ENCODE results near the gene DNAH10.

Gene DNAH10

GRCh38 chr12:123931686-123932321 is 169.7 kb downstream of the DNAH10 start:
- in situ Hi-C loops (cut with MboI; ENCODE audit: low sequenced_read_pairs) = no loop called here

DNA sequence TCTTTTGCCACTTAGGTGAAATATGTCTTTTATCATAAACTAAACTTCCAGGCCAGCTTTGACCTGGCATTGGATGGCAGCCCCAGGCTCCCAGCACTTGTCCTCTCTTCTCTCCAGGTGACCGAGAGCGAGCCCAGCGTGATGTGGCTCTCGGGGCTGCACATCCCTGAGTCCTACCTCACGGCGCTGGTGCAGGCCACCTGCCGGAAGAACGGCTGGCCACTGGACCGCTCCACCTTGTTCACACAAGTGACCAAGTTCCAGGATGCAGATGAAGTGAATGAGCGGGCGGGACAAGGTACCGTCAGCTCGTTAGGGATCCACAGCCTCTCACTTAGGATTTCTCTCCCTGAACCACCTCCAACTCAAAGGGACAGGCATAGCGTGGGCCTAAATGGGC is 171.1 kb downstream of the DNAH10 start:
- in situ Hi-C loops (cut with MboI; ENCODE audit: low sequenced_read_pairs) = no loop called here

- in situ Hi-C loops (cut with MboI; ENCODE audit: low sequenced_read_pairs) = no loop called here
Observed at GRCh38 chr12:123934016-123934620, 172.0 kb downstream of the DNAH10 start.

DNA sequence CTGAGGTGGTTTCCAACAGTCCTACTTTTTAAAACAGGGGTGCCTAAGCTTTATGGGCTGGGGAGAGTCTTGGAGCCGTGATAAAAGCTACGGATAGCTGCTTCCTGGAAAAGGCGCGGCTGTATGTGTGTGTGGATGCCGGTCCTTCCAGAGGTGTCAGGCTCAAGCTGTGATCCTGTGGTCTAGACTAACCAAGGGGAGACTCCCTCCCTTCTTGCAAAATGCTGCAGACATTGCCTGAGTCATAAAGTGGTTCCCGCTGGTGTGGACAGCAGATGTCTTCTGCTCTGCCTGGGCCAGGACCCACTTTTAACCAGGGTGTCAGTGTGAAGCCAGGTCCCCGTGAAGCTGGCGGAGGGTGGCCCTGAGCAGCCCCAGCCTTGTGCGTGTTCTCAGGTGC is 172.7 kb downstream of the DNAH10 start:
- in situ Hi-C loops (cut with MboI; ENCODE audit: low sequenced_read_pairs) = no loop called here

DNA sequence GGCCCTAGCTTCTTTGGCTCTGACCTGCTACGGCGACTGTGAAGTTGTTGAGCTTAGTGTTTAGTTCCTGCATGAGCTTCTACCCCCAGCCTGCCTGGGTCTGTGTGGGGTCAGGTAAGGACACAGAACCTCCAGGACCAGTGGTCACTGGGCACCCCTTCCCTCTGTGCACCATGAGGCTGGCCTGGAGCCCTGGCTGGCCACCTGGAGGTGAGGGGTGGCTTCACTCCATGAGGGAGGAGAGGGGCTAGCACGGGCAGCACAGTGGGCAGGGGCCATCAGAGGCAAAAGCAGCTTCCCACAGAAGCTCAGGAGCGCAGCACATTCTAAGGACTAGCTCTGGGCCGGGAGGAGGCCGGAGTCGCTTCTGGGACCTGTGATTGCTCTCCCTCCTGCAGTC is 173.9 kb downstream of the DNAH10 start:
- in situ Hi-C loops (cut with MboI; ENCODE audit: low sequenced_read_pairs) = no loop called here

- in situ Hi-C loops (cut with MboI; ENCODE audit: low sequenced_read_pairs) = no loop called here
Observed at GRCh38 chr12:123936471-123936870, 174.4 kb downstream of the DNAH10 start.

DNA sequence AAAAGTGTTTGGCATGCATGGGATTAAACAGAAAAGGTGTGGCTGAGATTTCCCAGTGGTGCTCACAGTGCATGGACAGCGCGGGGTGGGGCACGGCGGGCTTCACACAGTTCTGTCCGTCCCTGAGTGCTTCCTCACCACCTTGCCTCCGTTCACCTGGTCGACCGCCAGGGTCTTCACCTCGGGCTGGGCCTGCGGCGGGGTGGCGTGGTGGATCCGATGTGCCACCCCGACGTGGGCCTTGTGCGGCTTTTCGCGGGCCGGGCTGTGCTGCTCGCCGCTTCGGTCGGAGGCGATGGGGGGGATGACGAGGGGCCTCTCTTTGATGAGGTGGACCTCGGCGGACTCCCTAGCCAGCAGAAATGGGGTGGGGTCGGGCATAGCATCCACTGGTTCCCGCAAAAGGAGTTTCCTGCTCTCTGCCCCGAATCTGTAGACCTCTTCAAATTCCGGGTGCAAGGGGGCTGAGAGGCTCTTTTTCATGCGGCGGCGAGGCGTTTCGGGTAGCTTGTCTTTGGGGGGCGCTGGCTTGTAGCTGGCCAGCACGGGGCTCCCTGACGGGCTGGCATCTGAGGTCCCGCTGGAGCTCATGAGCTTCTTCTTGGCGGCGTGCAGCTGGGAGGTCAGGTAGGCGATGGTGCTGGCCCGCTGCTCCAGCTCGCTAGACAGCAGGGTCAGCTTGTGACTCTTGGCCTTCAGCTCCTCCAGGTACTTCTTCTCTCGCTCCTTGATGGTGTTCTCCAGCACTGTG is 175.0 kb downstream of the DNAH10 start:
- in situ Hi-C loops (cut with MboI; ENCODE audit: low sequenced_read_pairs) = no loop called here

DNA sequence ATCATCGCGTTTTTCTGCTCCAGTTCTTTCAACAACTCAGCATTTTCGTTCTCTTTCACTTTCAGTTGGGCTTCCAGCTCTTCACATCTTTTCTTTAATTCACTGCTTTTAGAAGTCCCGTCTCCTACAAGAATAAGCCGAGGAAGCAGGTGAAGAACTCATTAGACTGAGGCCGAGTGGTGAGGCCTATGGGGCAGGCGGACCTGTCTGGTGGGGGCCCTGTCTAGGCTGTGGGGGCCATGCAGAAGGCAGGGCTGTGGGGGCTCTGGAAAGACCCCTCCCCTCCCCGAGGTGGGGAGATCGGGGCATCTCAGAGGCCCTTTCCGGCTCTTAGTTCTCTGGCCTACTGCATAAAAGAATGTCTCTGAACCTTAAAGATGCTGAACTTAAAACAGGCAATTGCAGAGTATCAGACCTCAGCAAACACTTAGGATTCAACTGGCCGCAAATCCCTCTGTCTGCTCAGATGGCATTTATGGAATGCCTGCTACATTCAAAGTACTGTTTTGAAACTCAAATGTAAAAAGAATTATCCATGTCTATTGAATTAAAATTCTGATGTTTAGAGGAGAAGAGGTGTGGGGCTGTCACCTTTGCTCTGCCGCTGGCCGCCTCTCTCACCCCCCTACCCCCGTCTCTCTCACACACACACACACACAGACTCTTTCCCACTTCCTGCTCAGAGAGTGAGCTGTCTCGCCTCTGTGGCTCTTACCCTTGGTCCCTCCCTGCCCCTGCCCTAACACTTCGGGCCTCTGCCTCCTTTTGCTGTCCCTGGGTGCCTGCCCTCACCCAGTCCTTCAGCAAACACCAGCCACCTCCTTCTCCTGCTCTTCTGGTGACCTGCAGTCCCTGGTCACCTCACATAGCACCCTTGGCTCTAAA is 175.8 kb downstream of the DNAH10 start:
- in situ Hi-C loops (cut with MboI; ENCODE audit: low sequenced_read_pairs) = no loop called here

- in situ Hi-C loops (cut with MboI; ENCODE audit: low sequenced_read_pairs) = no loop called here
Observed at GRCh38 chr12:123938679-123939480, 176.8 kb downstream of the DNAH10 start.

- in situ Hi-C loops (cut with MboI; ENCODE audit: low sequenced_read_pairs) = no loop called here
Observed at GRCh38 chr12:123939716-123940626, 177.9 kb downstream of the DNAH10 start.

DNA sequence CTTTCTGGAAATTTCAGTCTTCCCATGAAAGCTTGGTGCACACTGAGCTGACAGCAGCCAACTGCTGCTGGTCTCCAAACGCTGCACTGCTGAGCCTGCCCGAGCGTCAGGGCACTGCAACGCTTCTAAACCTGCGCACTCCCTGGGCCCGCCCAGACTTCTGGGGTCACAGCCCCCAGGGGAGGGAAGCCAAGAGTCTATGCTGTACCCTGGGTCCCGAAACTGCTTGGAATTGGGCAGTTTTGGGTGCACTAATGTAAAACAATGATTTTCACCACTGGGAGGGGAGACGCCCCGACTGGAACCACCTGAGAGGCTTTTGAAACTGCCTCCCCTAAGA is 178.5 kb downstream of the DNAH10 start:
- in situ Hi-C loops (cut with MboI; ENCODE audit: low sequenced_read_pairs) = no loop called here

- in situ Hi-C loops (cut with MboI; ENCODE audit: low sequenced_read_pairs) = no loop called here
Observed at GRCh38 chr12:123941000-123941399, 178.9 kb downstream of the DNAH10 start.

DNA sequence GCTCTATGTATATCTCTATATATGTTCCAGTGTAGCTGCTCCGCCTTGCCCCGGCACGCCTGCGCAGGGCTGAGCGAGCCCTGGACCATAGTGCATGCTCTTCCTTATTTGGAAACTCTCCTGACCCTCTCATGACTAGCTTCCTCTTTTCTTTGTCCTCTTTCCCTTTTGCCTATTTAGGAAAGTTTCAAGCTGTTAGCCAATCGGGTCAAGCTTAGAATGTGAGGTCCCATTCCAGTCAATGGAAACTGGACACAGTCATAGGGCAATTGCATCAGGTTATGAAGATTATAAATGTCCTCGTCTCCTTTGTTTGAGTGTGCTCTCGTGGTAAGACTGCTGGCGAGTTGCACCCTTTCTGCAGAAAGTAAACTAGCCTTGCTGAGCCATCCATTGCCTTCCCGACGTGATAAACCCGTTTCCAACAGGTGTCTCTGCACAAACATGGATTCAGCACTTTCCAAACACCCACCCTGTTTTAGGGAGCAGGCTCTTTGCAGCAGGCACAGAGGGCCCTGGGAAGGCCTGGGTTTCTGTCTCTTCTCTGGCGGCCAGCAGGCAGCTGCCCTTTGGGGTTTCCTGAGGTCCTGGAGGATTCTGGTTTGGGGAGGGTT is 179.6 kb downstream of the DNAH10 start:
- in situ Hi-C loops (cut with MboI; ENCODE audit: low sequenced_read_pairs) = no loop called here

DNA sequence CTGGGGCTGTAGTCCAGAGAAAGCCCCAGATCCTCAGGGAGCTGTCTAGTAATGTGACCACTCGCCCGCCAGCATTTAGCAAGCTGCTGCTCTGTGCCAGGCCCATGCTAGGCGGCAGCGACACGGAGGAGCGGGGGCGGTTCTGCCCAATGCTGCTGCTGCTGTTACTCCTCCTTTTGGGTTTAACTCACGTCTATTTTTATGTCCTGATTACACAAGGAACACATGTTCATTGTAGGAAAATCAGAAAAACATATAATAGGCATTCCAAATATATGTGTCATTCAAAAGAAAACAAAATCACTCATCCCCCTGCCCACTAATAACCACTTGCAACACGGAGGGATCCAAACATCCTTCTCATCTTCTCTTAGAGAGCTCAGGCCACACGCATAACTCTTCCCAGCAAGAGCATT is 180.1 kb downstream of the DNAH10 start:
- in situ Hi-C loops (cut with MboI; ENCODE audit: low sequenced_read_pairs) = no loop called here

DNA sequence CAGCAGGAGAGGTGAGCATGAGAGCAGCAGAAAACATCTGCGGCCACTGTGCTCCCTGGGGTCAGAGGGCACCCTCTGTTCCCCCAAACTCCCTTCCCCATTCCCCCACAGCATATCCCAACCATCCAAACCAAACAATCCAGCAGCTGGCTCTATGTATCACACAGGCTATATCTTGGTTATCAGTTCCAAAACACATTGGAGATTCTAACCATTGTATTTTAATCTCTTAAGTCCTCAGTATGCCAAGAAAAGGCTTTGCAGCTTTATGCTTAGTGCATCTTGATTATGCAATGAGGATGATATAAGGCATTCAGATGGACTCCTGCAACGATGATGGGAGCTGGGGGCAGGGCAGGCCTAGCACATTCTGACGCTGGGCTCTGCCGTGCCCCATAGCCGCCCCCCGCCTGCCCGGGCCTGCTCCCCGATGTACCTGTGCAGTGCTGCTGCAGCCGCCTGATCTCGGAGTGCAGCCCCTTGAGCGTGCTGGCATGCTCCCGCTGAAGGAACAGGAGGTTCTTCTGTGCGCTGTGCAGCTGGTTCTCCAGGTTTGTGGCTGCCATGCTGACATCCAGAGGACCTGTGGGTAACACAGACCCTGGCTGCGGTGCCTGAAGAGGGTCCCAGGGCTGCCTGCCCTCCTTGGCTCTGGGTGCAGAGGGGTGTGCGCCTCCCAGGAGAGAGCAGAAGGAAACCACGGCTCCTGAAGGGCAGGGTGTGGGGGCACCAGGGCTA is 181.0 kb downstream of the DNAH10 start:
- in situ Hi-C loops (cut with MboI; ENCODE audit: low sequenced_read_pairs) = no loop called here

DNA sequence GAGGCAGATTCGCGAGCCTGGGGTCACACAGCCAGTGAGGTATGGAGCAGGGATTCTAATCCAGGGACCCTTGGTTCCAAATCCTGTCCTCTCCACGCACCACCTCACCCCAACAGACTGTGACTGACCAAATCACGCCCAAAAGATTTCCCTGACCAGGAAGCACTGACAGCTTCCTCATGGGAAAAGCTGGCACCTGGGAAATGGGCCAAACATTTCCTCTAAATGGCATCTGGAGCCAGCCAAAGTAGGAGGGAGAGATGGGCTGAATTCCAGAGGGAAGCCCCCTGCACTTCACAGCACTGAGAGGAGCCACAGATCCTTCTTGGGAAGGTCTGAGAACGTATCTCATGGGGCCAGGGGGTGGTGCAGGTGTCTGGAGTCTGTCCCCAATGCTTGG is 181.7 kb downstream of the DNAH10 start:
- in situ Hi-C loops (cut with MboI; ENCODE audit: low sequenced_read_pairs) = no loop called here

DNA sequence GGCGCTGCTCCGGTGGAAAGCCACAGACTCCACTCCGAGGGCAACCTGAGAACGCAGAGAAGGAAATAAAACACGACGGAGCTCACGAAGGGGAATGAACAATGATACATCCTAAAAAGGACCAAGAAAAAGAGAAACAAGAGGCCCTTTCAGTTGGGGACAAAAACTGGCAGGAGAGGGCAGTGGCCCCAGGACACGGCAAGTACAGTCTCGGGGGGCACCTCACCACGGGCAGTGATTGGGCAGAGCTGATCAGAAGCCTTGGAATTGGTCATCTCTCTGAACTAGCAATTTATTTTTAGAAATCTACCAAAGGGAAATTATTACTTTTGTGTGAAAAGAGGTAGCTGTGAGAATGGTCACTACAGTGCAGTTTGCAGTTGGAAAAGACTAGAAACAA is 182.6 kb downstream of the DNAH10 start:
- in situ Hi-C loops (cut with MboI; ENCODE audit: low sequenced_read_pairs) = no loop called here
